Activated CD4-positive, alpha-beta T cell treated with anti-CD3 and anti-CD28 coated beads, Interleukin-2, Interleukin-4, amounts not matched to agents 100 ng/mL and 50 ng/mL, durations not matched to agents 16 hours and 8 hours (primary cell): ENCODE data around the gene ATP12A.
"Not testable (repeated sequence)": the region's sequence is repeated elsewhere in the genome, so short reads cannot be mapped to it uniquely, and the experiment has no call there.

Experiments
- DNase-seq: peaks from one replicate; pipeline ENCODE4 v3.0.0-alpha.2; 2020; ENCODE audit warnings: low spot score

ATP12A gene

GRCh38 chr13:24688950-24689349 lies 8.7 kb downstream of the ATP12A start:
- no peak for DNase-seq

- no peak for DNase-seq
Measured at GRCh38 chr13:24691381-24691780, 11.2 kb downstream of the ATP12A start.

- DNase-seq = no peak
Measured at GRCh38 chr13:24692561-24692960, 12.4 kb downstream of the ATP12A start.

GRCh38 chr13:24693862-24694471 lies 13.8 kb downstream of the ATP12A start:
- peak; percentile 77 for DNase-seq

- no peak for DNase-seq
Measured at GRCh38 chr13:24694907-24695306, 14.7 kb downstream of the ATP12A start.

- DNase-seq = no peak
Measured at GRCh38 chr13:24698686-24699085, 18.5 kb downstream of the ATP12A start.

- DNase-seq = no peak
Measured at GRCh38 chr13:24699541-24699940, 19.3 kb downstream of the ATP12A start.

- peak; percentile 35 for DNase-seq
Measured at GRCh38 chr13:24700539-24700938, 20.3 kb downstream of the ATP12A start.

- DNase-seq = no peak
Measured at GRCh38 chr13:24706886-24707585, 26.8 kb downstream of the ATP12A start.

GRCh38 chr13:24709186-24709913 lies 29.1 kb downstream of the ATP12A start:
- DNase-seq = peak; percentile 82

GRCh38 chr13:24713022-24713421 lies 32.8 kb downstream of the ATP12A start:
- DNase-seq = no peak

- DNase-seq = no peak
Measured at GRCh38 chr13:24716011-24716410, 35.8 kb downstream of the ATP12A start.

GRCh38 chr13:24716446-24716845 lies 36.2 kb downstream of the ATP12A start:
- no peak for DNase-seq

GRCh38 chr13:24717217-24717616 lies 37.0 kb downstream of the ATP12A start:
- DNase-seq = no peak

GRCh38 chr13:24718192-24718965 lies 38.2 kb downstream of the ATP12A start:
- no peak for DNase-seq

- DNase-seq = no peak
Measured at GRCh38 chr13:24719139-24719538, 38.9 kb downstream of the ATP12A start.

GRCh38 chr13:24723206-24723605 lies 43.0 kb downstream of the ATP12A start:
- no peak for DNase-seq

- no peak for DNase-seq
Measured at GRCh38 chr13:24724714-24725113, 44.5 kb downstream of the ATP12A start.

- no peak for DNase-seq
Measured at GRCh38 chr13:24725379-24725778, 45.2 kb downstream of the ATP12A start.

- peak; percentile 75 for DNase-seq
Measured at GRCh38 chr13:24727731-24728601, 47.8 kb downstream of the ATP12A start.

GRCh38 chr13:24730873-24731567 lies 50.8 kb downstream of the ATP12A start:
- not testable (repeated sequence) for DNase-seq
